NB4 (cell line): ENCODE data around the gene TEKT5.

ENCODE experiments used
- DNase-seq: peaks from one replicate; pipeline ENCODE4 v3.0.0; 2010; ENCODE audit warnings: low read depth
- H3K4me3 ChIP-seq: one replicate; pipeline ENCODE4 v1.5.1; 2011; ENCODE audit warnings: mild to moderate bottlenecking, low read depth, low read length, moderate library complexity
- CTCF ChIP-seq: IDR thresholded peaks from one replicate; pipeline ENCODE4 v1.5.1; 2012; ENCODE audit warnings: low read depth, low read length
- MYC ChIP-seq: IDR thresholded peaks from 2 replicates; pipeline ENCODE4 v1.6.1; 2011; ENCODE audit warnings: low read depth, low read length
- POLR2A ChIP-seq: IDR thresholded peaks from 2 replicates; pipeline ENCODE4 v1.6.1; 2011; ENCODE audit warnings: mild to moderate bottlenecking; ENCODE audit not compliant: insufficient read length; ENCODE audit errors: extremely low read depth
- TF ChIP-seq, protein P1 (sequence below): IDR thresholded peaks from 2 replicates; pipeline ENCODE4 v1.6.1; 2011; ENCODE audit warnings: low read depth, low read length

TEKT5 gene

GRCh38 chr16:10740000-10740844, 45.5 kb upstream of the TEKT5 start:
- TF ChIP-seq POLR2A (no peak), MYC (no peak), CTCF (no peak)
- TF ChIP-seq, protein P1, sequence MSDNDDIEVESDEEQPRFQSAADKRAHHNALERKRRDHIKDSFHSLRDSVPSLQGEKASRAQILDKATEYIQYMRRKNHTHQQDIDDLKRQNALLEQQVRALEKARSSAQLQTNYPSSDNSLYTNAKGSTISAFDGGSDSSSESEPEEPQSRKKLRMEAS, result no peak
- no peak overlapping the region for H3K4me3 ChIP-seq
- DNase-seq, result no peak

DNA sequence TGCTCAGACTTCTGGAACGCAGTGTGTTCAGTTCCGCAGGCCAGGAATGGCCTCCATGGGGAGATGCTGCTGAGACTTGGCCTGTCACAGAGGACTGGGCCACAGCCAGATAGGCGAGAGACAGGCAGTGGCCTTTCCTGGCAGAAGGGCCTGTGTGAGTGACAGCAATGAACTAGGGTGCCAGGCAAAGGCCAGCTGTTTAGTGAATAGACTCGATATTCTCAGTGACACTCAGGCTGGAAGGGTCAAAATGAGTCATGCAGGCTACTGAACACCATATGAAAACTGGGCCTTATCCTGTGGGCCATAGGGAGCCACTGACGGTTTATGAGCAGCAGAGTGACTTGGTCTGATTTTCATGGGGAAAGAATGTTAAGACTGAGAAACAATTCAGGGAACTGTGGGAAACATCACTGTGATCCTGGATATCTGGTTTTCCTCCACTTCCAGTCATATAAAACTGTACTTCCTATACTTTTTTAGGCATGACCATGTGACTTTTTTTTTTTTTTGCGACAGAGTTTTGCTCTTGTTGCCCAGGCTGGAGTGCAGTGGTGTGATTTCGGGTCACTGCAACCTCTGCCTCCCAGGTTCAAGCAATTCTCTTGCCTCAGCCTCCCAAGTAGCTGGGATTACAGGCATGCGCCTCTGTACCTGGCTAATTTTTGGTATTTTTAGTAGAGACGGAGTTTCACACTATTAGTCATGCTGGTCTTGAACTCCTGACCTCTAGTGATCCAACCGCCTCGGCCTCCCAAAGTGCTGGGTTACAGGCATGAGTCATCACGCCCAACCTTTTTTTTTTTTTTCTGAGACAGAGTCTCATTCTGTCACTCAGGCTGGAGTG, 43.7 kb upstream of the TEKT5 start:
- no peak overlapping the region for H3K4me3 ChIP-seq
- DNase-seq, result peak; percentile 80

DNA sequence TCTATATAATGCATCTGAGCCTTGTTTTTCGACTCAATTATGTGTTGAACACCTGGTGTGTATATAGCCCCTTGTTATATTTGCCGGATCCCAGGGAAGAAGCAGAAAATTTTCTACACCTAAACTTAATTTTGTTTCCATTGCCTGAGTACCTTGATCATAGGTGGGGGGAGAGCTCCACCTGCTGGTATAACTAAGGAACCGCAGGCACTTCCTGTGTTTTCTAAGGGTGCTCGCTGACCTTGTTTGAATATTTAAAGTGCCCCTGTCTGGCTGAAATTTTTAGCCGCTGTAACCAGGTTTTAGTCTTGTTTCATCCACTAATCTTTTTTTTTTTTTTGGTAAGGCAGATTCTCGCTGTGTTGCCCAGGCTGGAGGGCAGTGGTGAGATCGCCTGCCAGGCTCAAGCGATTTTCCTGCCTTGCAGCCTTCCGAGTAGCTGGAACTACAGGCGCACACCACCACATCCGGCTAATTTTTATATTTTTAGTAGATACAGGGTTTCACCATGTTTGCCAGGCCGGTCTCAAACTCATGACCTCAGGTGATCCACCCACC, 42.4 kb upstream of the TEKT5 start:
- H3K4me3 ChIP-seq, result no peak overlapping the region
- peak; percentile 76 for DNase-seq
- TF ChIP-seq CTCF (peak; percentile 82), POLR2A (no peak), MYC (no peak)

More for the DNA sequence above, 43.7 kb upstream of the TEKT5 start:
- TF ChIP-seq, protein P1, result no peak
- no peak for TF ChIP-seq POLR2A
- TF ChIP-seq MYC, result no peak
- TF ChIP-seq CTCF, result no peak

GRCh38 chr16:10731790-10732189, 37.1 kb upstream of the TEKT5 start:
- no peak for DNase-seq
- TF ChIP-seq MYC, result no peak
- no peak overlapping the region for H3K4me3 ChIP-seq

DNA sequence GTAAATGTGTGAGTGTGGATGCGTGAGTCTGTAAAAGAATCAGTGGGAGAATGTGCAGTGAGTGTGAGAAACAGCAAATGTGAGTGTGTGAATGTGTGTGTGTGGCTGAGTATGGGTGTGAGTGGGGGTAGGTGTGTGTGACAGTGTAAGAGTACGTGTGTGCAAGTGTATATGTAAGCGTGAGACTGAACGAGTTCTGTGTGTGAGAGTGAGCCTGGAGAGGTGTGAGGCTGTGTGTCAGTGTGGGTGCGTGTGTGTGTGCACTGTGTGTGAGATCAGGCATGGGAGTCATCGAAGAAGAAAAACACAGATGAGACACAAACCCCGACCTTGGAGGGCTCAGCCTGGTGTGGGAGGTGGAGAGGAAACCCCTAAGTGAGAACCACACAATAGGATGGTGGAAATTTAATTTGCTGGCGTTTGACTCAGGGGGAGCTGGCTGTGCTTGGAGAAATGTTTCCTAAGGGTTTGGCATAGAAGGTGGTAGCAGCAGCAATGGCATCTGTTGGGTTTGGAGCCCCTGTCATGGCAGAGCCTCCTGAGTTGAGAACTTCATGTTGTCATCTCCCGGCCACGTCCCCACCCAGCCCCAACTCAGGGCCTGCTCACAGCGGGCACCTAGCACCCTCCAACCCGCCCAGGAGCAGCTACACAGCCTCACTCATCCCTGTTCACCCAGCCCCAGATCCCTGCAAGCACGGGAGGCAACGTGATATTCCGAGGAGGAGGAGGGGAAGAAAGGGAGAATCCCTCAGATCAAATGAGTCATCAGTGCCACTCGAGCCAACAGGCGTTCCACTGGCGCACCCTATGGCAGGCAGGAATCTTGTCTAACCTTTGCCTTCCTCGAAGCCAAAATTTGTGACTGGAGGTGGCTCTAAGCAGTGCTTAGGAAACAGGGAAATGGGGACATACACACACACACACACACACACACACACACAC, 34.6 kb upstream of the TEKT5 start:
- no peak for TF ChIP-seq POLR2A
- TF ChIP-seq, protein P1, result no peak
- DNase-seq, result no peak
- no peak overlapping the region for H3K4me3 ChIP-seq

DNA sequence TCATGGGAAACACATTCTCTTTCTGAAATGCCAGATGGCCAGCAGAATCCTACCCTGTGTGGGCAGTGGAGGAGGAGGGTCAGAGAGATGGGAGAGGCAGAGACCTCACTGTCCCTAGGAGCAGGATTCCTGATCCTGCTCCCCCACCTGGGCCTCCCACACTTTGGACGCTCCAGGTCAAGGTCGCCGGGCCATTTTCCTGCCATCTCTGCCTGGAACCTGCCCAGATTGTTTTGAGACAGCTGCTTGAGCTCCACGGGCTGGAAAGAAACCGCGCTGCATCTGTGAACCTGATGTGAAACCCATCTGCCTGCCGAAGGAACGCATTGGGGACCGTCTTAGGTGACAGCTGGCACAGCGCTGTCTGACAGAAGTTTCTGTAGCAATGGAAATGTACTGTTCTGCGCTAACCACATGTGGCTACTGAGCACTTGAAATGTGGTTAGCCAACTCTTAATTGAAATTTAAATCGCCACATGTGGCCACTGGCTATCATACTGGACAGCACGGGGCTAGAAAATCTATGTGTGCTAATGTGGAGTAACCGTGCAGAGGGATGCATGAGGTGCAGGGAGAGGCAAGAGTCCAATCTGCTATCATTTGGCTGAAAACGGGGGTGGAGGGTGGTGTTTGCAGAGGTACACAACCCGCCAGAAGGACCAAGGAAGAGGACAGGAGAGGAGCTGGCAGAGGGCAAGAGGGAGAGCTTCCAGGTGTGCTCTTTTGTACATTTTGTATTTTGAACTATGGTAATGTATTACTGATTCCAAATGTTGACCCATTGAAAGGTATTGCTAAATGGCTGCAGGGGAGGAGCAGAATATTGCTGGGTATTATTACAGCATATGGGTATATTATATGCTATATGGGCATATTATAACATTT, 33.5 kb upstream of the TEKT5 start:
- H3K4me3 ChIP-seq, result no peak overlapping the region
- no peak for DNase-seq
- no peak for TF ChIP-seq POLR2A
- no peak for TF ChIP-seq MYC
- TF ChIP-seq, protein P1, result no peak
